22Rv1 (cell line): Measurements from ENCODE around the gene PLXND1.

Experiments used
- H3K27ac ChIP-seq: fragments of 450-650 bp; 2 replicates; pipeline ENCODE4 v1.5.1; 2017
- CTCF ChIP-seq: fragments of 450-650 bp; IDR thresholded peaks from 2 replicates; pipeline ENCODE4 v1.5.1; 2017; ENCODE audit warnings: mild to moderate bottlenecking
- ZFX ChIP-seq: fragments of 450-650 bp; IDR thresholded peaks from 2 replicates; pipeline ENCODE4 v1.6.1; 2017; ENCODE audit warnings: antibody characterized with exemption, borderline replicate concordance

The PLXND1 gene

GRCh38 chr3:129542747-129543146 lies 63.7 kb downstream of the PLXND1 start:
- TF ChIP-seq ZFX (no peak), CTCF (no peak)

GRCh38 chr3:129540776-129541516 lies 65.5 kb downstream of the PLXND1 start:
- H3K27ac ChIP-seq: no peak overlapping the region
- no peak for TF ChIP-seq ZFX
- no peak for TF ChIP-seq CTCF

More at GRCh38 chr3:129542747-129543146, 63.7 kb downstream of the PLXND1 start:
- no peak overlapping the region for H3K27ac ChIP-seq

- H3K27ac ChIP-seq: no peak overlapping the region
- TF ChIP-seq ZFX (no peak), CTCF (no peak)
These were observed 67.3 kb downstream of the PLXND1 start for GRCh38 chr3:129539206-129539605.

GRCh38 chr3:129536804-129537203 lies 69.7 kb downstream of the PLXND1 start:
- TF ChIP-seq ZFX (no peak), CTCF (no peak)
- H3K27ac ChIP-seq: no peak overlapping the region

GRCh38 chr3:129536374-129536667 lies 70.2 kb downstream of the PLXND1 start:
- H3K27ac ChIP-seq: no peak overlapping the region
- TF ChIP-seq CTCF (no peak), ZFX (no peak)

- TF ChIP-seq ZFX (no peak), CTCF (no peak)
- no peak overlapping the region for H3K27ac ChIP-seq
These were observed 71.4 kb downstream of the PLXND1 start for GRCh38 chr3:129535075-129535474.

- H3K27ac ChIP-seq: no peak overlapping the region
- TF ChIP-seq ZFX: no peak
- TF ChIP-seq CTCF: no peak
These were observed 71.9 kb downstream of the PLXND1 start for GRCh38 chr3:129534428-129535027.
